Spinal cord (tissue), 10 donors: ENCODE measurements around the gene FOLR1. TPM values are rescaled to one million over a fixed set of nuclear protein-coding genes. Genes with fewer than 3 reads are reported as not detected.

ENCODE experiments used
- DNase-seq, 6 donors: peaks; one replicate each; pipeline versions ENCODE4 v3.0.0 to v3.0.0-alpha.2; 2013 to 2015; ENCODE audit warnings: low spot score in 6 of 6, low read depth in 4 of 6
- H3K27ac ChIP-seq: one replicate; pipeline ENCODE4 v1.5.1; 2013; ENCODE audit warnings: low read depth, low read length, control low read depth
- H3K27me3 ChIP-seq: one replicate; pipeline ENCODE4 v1.6.1; 2013; ENCODE audit warnings: low read length; ENCODE audit not compliant: control insufficient read depth, insufficient read depth
- H3K36me3 ChIP-seq: one replicate; pipeline ENCODE4 v1.6.1; 2013; ENCODE audit warnings: low read length; ENCODE audit not compliant: control insufficient read depth, insufficient read depth
- H3K4me1 ChIP-seq: one replicate; pipeline ENCODE4 v1.6.1; 2013; ENCODE audit warnings: low read length; ENCODE audit not compliant: control insufficient read depth, insufficient read depth
- H3K4me3 ChIP-seq: one replicate; pipeline ENCODE4 v1.5.1; 2013; ENCODE audit warnings: low read depth, low read length, control low read depth
- H3K9me3 ChIP-seq: one replicate; pipeline ENCODE4 v1.6.1; 2013; ENCODE audit warnings: low read length; ENCODE audit not compliant: control insufficient read depth, insufficient read depth
- WGBS: methylation state at CpG from one replicate; pipeline ENCODE4 v1.1.5; 2013; ENCODE audit warnings: missing lambda C conversion rate; ENCODE audit not compliant: insufficient coverage; 5-methylcytosine and 5-hydroxymethylcytosine counted together
- polyA plus RNA-seq, 2 donors: library from polyadenylated mRNA; unstranded; fragments of 120-200 nt; gene quantifications; one replicate each; pipeline ENCODE4 v1.2.1, GENCODE V29; 2013; ENCODE audit not compliant: insufficient read length in 2 of 2
- total RNA-seq, 2 donors: library from RNA; depleted of rRNA in 1 of 2; stranded (reverse); fragments of 120-200 nt in 1 of 2; fragments of >200 nt in 1 of 2; gene quantifications; one replicate each; pipeline versions ENCODE4 v1.2.3 to v1.2.4, GENCODE V29; 2013 to 2014
- donor health status: healthy.

Gene FOLR1
- total and polyA plus RNA-seq, 4 donors: 1.9 to 172 (median 4.0) TPM

DNA sequence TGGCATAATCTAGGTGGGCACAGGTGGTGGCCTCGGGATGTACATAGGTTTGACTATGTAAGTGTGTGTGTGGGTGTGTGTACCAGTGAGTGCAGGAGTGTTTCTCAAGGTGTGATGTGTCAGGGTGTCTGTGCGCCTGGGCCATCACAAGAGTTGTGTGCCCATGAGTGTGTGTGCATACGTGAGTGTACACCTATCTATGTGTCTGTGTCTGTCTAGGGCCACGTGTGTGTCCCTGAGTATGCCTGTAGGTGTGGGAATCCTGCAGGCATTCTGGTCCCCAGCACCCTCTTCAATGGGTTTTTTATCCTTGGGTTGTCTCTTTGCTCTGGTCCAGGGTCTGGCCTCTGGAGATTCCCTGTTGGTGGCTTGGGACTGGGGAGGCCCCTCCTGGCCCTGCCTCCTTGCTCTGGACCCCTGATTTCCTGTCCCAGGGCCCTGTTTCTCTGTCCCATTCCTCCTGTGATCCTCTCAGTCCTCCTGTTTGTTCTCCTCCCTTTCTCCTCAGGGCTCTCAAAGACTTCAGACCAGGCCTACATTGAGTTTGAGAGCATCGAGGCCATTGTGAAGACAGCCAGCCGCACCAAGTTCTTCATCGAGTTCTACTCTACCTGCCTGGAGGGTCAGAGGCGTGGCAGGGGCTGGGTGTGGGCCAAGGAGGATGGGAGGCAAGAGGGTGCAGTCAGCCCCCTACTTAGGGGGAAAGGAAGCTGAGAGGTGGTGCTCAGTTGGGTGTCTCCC, 42.0 kb downstream of the FOLR1 start:
- peaks cover 19% of the 10 kb centered on the region for H3K4me1 ChIP-seq
- H3K27me3 ChIP-seq: peaks cover 9% of the 10 kb centered on the region
- no peak overlapping the region for H3K4me3 ChIP-seq
- H3K27ac ChIP-seq: no peak overlapping the region
- no peak for DNase-seq
- no peaks in the 10 kb centered on the region for H3K9me3 ChIP-seq
- WGBS: 88% methylated on average over 7 of the region's 8 CpGs
- peaks cover 85% of the 10 kb centered on the region for H3K36me3 ChIP-seq

DNA sequence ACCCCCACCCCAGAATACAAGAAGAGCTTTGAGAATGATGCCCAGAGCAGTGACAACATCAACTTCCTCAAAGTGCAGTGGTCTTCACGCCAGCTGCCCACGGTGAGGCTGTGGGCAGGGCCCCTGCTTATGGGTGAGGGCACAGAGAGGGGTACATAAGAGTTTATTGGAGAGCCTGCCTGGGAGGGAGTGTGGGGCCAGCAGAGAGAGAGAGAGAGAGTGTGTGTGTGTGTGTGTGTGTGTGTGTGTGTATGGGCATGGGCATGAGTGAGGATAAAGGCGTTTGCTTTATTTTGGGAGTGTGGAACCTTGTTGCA, 42.5 kb downstream of the FOLR1 start:
- H3K27me3 ChIP-seq: peaks cover 14% of the 10 kb centered on the region
- no peak for DNase-seq
- peaks cover 80% of the 10 kb centered on the region for H3K36me3 ChIP-seq
- peaks cover 24% of the 10 kb centered on the region for H3K4me1 ChIP-seq
- H3K27ac ChIP-seq: no peak overlapping the region
- 67% methylated on average over 3 of the region's 3 CpGs for WGBS
- H3K4me3 ChIP-seq: no peak overlapping the region
- no peaks in the 10 kb centered on the region for H3K9me3 ChIP-seq

DNA sequence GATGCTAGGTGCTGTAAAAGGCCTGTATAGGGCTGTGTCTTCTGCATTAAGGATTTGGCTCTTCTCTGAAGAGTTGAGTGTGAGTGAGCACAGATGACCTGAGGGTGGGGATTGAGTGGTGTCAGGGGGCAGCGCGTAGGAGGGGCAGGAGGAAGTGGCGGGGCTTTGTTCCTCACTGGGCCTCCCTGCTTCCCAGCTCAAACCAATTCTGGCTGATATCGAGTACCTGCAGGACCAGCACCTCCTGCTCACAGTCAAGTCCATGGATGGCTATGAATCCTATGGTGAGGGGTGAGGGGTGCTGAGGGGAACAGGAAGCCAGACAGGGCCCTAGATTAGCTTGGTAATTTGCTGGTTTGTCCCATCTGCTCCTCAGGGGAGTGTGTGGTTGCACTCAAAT, 43.0 kb downstream of the FOLR1 start:
- DNase-seq: no peak
- Histone ChIP-seq H3K27ac (no peak overlapping the region), H3K4me3 (no peak overlapping the region), H3K9me3 (no peaks in the 10 kb centered on the region), H3K36me3 (peaks cover 75% of the 10 kb centered on the region), H3K27me3 (peaks cover 16% of the 10 kb centered on the region), H3K4me1 (peaks cover 27% of the 10 kb centered on the region)
- 86% methylated on average over 4 of the region's 4 CpGs for WGBS

DNA sequence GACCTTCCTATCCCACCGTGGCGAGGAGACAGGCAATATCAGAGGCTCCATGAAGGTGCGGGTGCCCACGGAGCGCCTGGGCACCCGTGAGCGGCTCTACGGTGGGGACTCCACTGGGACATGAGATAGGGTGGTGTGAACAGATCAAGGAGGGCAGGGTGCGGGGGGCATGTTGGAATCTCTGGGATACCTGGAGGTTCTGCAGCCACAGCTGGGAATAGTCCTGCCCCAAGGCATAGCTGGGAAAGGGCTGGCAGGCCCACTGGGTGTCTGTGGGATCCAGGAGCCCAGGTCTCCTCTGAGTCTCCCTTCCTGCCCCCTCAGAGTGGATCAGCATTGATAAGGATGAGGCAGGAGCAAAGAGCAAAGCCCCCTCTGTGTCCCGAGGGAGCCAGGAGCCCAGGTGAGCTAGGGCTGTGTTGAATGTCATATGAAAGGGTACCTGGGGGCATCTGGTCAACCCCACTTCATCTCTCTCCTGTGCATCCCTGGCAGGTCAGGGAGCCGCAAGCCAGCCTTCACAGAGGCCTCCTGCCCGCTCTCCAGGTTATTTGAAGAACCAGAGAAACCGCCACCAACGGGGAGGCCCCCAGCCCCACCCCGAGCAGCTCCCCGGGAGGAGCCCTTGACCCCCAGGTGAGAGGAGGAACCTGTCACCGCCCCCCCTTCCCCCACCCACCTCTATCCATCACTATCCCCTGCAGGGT, 43.6 kb downstream of the FOLR1 start:
- 99% methylated on average over 9 of the region's 17 CpGs for WGBS
- no peak overlapping the region for H3K4me3 ChIP-seq
- no peak overlapping the region for H3K27ac ChIP-seq
- H3K4me1 ChIP-seq: peaks cover 32% of the 10 kb centered on the region
- DNase-seq: no peak
- no peaks in the 10 kb centered on the region for H3K9me3 ChIP-seq
- peaks cover 69% of the 10 kb centered on the region for H3K36me3 ChIP-seq
- H3K27me3 ChIP-seq: peaks cover 22% of the 10 kb centered on the region

DNA sequence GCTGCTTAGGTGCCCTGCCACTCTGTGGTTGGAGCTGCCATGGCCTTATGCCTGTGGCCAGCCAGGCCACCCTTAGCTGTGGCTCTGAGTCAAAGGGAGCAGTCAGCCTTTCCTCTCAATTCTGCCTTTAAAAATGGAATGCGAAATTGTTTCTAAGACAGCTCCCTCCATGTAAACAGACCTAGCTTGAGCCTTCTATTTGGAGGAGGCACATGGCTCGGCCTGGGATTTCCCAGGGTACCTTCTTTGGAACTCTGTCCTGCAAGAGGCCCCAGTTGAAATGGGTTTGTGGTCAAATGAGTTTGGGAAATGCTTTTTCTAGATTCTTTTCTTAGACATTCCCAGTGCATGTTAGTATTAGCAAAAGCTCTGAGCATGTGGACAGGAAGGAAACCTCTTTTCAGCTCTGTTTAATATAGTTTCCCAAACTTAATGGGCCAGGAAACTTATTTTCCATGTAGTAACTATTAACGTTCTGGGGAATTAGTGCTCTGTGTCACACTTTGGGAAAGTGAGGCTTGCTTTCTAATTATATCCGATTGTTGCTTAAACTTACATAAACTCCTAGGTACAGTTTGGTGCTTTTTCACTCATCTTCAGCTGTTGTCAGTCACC, 44.2 kb downstream of the FOLR1 start:
- peaks cover 39% of the 10 kb centered on the region for H3K4me1 ChIP-seq
- H3K4me3 ChIP-seq: no peak overlapping the region
- H3K9me3 ChIP-seq: no peaks in the 10 kb centered on the region
- DNase-seq: no peak
- no peak overlapping the region for H3K27ac ChIP-seq
- 83% methylated on average over 1 of the region's 4 CpGs for WGBS
- peaks cover 28% of the 10 kb centered on the region for H3K27me3 ChIP-seq
- peaks cover 63% of the 10 kb centered on the region for H3K36me3 ChIP-seq

DNA sequence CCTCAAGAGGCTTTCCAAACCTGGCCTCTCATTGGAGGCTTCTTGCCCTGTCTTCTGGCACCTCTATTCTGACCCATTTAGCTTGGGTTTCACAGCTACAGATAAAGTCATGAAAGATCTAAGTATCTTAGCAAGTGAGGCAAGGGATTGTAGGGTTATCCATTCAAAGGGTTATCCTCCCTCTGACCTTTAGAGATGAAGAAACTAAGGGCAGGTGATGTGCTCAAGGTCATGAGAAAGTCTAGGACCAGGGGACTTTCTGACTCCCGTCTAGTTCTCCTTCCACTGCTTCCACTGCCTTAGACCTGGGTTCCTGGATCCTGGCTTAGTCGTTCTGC, 44.8 kb downstream of the FOLR1 start:
- H3K27me3 ChIP-seq: peaks cover 33% of the 10 kb centered on the region
- 69% methylated on average over 2 of the region's 2 CpGs for WGBS
- H3K27ac ChIP-seq: no peak overlapping the region
- H3K36me3 ChIP-seq: peaks cover 58% of the 10 kb centered on the region
- peaks cover 41% of the 10 kb centered on the region for H3K4me1 ChIP-seq
- H3K9me3 ChIP-seq: no peaks in the 10 kb centered on the region
- no peak overlapping the region for H3K4me3 ChIP-seq
- no peak for DNase-seq

DNA sequence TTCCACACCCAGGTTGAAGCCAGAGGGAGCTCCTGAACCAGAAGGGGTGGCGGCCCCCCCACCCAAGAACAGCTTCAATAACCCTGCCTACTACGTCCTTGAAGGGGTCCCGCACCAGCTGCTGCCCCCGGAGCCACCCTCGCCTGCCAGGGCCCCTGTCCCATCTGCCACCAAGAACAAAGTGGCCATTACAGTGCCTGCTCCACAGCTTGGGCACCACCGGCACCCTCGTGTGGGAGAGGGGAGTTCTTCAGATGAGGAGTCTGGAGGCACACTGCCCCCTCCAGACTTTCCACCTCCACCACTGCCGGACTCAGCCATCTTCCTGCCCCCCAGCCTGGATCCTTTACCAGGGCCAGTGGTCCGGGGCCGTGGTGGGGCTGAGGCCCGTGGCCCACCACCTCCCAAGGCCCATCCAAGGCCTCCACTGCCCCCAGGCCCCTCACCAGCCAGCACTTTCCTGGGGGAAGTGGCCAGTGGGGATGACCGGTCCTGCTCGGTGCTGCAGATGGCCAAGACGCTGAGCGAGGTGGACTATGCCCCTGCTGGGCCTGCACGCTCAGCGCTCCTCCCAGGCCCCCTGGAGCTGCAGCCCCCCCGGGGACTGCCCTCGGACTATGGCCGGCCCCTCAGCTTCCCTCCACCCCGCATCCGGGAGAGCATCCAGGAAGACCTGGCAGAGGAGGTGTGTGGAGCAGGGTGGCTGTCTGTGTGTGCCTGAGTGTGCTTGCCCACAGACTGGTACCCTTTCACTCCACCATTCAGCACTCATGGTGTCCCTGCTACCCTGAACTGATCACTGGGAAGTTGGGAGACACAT, 45.4 kb downstream of the FOLR1 start:
- Histone ChIP-seq H3K4me3 (no peak overlapping the region), H3K9me3 (no peaks in the 10 kb centered on the region), H3K27me3 (peaks cover 39% of the 10 kb centered on the region), H3K4me1 (peaks cover 41% of the 10 kb centered on the region), H3K27ac (no peak overlapping the region), H3K36me3 (peaks cover 52% of the 10 kb centered on the region)
- DNase-seq: no peak
- 78% methylated on average over 16 of the region's 22 CpGs for WGBS

DNA sequence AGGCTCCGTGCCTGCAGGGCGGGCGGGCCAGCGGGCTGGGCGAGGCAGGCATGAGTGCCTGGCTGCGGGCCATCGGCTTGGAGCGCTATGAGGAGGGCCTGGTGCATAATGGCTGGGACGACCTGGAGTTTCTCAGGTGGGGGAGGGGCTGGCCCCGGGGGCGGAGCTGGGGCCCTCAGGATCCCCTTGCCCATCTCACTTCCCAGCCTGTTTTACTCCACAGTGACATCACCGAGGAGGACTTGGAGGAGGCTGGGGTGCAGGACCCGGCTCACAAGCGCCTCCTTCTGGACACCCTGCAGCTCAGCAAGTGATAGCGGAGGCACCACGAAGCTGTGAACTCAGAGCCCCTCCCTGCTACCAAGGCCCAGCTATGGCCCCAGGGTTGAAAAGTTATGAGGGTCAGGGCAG, 46.1 kb downstream of the FOLR1 start:
- H3K36me3 ChIP-seq: peaks cover 45% of the 10 kb centered on the region
- 50% methylated on average over 8 of the region's 16 CpGs for WGBS
- no peak overlapping the region for H3K27ac ChIP-seq
- no peak overlapping the region for H3K4me3 ChIP-seq
- no peaks in the 10 kb centered on the region for H3K9me3 ChIP-seq
- DNase-seq: peak in 2 of 6 donors; percentile 44 to 60
- H3K27me3 ChIP-seq: peaks cover 46% of the 10 kb centered on the region
- H3K4me1 ChIP-seq: peaks cover 41% of the 10 kb centered on the region

DNA sequence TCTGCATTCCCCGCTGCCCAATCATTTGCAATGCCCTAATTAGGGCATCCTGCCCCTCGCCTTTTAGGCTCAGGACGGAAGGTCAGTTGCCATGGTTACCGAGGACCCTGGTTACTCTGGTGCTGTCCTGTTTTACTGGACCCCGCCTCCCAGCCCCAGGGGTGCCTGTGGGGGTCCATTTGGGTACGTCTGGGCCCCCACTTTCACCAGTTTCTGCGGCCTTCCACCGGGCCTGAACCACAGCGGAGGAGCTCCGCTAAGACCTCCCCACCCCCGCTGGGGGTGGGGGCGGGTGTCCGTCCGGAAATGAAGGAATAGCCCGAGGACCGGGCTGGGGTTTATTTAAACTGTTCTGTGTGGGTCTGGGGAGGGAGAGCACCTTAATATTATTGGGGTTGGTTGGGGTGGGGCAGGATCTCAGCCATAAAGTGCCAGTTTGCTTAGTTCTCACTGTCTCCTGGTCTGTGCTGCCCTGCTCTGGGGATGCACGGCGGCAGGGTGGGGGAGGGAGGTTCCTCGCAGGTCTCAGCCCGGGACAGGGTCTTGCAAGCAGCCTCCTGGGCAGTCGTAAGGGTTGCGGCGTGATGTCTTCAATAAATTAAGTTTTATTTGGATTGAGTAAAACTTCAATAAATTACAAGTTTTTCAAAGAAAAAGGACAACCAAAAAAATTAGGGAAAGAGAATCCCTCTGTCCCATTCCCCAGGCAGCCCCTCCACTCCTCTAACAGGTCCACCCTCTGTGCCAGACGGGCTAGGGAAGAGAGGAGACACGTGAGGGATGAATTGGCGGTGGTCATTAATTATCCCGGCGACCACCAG, 46.8 kb downstream of the FOLR1 start:
- Histone ChIP-seq H3K9me3 (no peaks in the 10 kb centered on the region), H3K4me1 (peaks cover 41% of the 10 kb centered on the region), H3K36me3 (peaks cover 38% of the 10 kb centered on the region), H3K27ac (no peak overlapping the region), H3K27me3 (peaks cover 52% of the 10 kb centered on the region), H3K4me3 (no peak overlapping the region)
- no peak for DNase-seq
- 37% methylated on average over 16 of the region's 28 CpGs for WGBS
